A549 (cell line): ENCODE results near the gene MESP2. TPM values are rescaled to one million over a fixed set of nuclear protein-coding genes. Genes with fewer than 3 reads are reported as not detected.

Source experiments
- ATAC-seq, 2 experiments: fragments of 200-7000 bp in 1 of 2; fragments of >200 bp in 1 of 2; cut with Nextera tagmentation in 1 of 2; cut with Tn5 transposase in 1 of 2; 3 replicates each; pipeline versions ENCODE4 v1.8.0 to v1.9.1; 2018 to 2020; ENCODE audit warnings: mild to moderate bottlenecking in 1 of 2, moderate library complexity in 1 of 2
- CTCF ChIA-PET: fragments of 300-600 bp; sonication (Branson Sonifier 250); formaldehyde crosslinking; extraction: SDS; loops from one replicate; lab custom pipeline; 2021; ENCODE audit warnings: antibody characterized with exemption, inconsistent platforms; lab: Yijun Ruan, JAX
- POLR2A ChIA-PET: fragments of 350-600 bp; formaldehyde crosslinking; extraction: SDS; loops from one replicate; lab custom pipeline; 2021; ENCODE audit warnings: antibody characterized with exemption, inconsistent platforms; lab: Yijun Ruan, JAX
- DNase-seq, 2 experiments: peaks; one replicate each; pipeline versions ENCODE4 v3.0.0 to v3.0.0-alpha.2; 2011 to 2016; ENCODE audit warnings: low read depth in 1 of 2, low spot score in 1 of 2
- FAIRE-seq: peaks from 2 replicates; lab custom pipeline; 2011; peaks lifted over from hg19 to GRCh38; lab: Jason Lieb, UNC
- H3K27ac ChIP-seq, 2 experiments: fragments of >200 bp; sonication (Bioruptor Twin); formaldehyde crosslinking; 3 replicates each; pipeline ENCODE4 v1.5.1; 2016 to 2017
- H3K4me1 ChIP-seq: fragments of >200 bp; sonication (Bioruptor Twin); formaldehyde crosslinking; 3 replicates; pipeline ENCODE4 v1.6.1; 2016
- H3K4me2 ChIP-seq: fragments of >200 bp; sonication (Bioruptor Twin); formaldehyde crosslinking; 3 replicates; pipeline ENCODE4 v1.6.1; 2016
- H3K4me3 ChIP-seq: fragments of >200 bp; sonication (Bioruptor Twin); formaldehyde crosslinking; 3 replicates; pipeline ENCODE4 v1.5.1; 2016
- H3K9me3 ChIP-seq: fragments of >200 bp; sonication (Bioruptor Twin); formaldehyde crosslinking; 3 replicates; pipeline ENCODE4 v1.6.1; 2016
- CBX8 ChIP-seq: fragments of 200-600 bp; sonication (generic); IDR thresholded peaks from 2 replicates; pipeline ENCODE4 v1.6.1; 2016
- CEBPB ChIP-seq, 2 experiments: fragments of >200 bp in 1 of 2; sonication (Bioruptor Twin) in 1 of 2; formaldehyde crosslinking in 1 of 2; IDR thresholded peaks; 2 replicates each; pipeline ENCODE4 v1.6.1; 2012 to 2016
- CHD2 ChIP-seq: fragments of 150-350 bp; IDR thresholded peaks from 2 replicates; pipeline ENCODE4 v1.6.1; 2014; ENCODE audit warnings: low read length; ENCODE audit not compliant: partially characterized antibody
- HOXB13 ChIP-seq: fragments of 250-450 bp; sonication (Bioruptor Pico); IDR thresholded peaks from 2 replicates; pipeline ENCODE4 v1.5.0; 2020; ENCODE audit warnings: low read depth, mild to moderate bottlenecking, moderate library complexity
- HOXB5 ChIP-seq: fragments of 250-450 bp; sonication (Bioruptor Pico); IDR thresholded peaks from 2 replicates; pipeline ENCODE4 v1.5.0; 2020; ENCODE audit warnings: mild to moderate bottlenecking, moderate library complexity
- JUNB ChIP-seq: fragments of >200 bp; sonication (Bioruptor Twin); formaldehyde crosslinking; IDR thresholded peaks from 2 replicates; pipeline ENCODE4 v1.6.1; 2016
- RARB ChIP-seq: fragments of 250-450 bp; sonication (Bioruptor Pico); IDR thresholded peaks from 2 replicates; pipeline ENCODE4 v1.8.0; 2021; ENCODE audit warnings: mild to moderate bottlenecking, moderate library complexity
- RCOR1 ChIP-seq: fragments of 150-350 bp; IDR thresholded peaks from 2 replicates; pipeline ENCODE4 v1.6.1; 2014; ENCODE audit warnings: antibody characterized with exemption, low read length, low read depth
- SMC3 ChIP-seq: fragments of >200 bp; sonication (Bioruptor Twin); formaldehyde crosslinking; IDR thresholded peaks from 3 replicates; pipeline ENCODE4 v1.6.1; 2018; ENCODE audit warnings: inconsistent platforms
- SREBF2 ChIP-seq: fragments of 450-650 bp; IDR thresholded peaks from 2 replicates; pipeline ENCODE4 v1.6.1; 2014; ENCODE audit warnings: mild to moderate bottlenecking, moderate library complexity
- TP53 ChIP-seq: fragments of 250-450 bp; sonication (Bioruptor Pico); IDR thresholded peaks from 2 replicates; pipeline ENCODE4 v1.5.0; 2021; ENCODE audit warnings: mild to moderate bottlenecking, moderate library complexity
- WGBS: methylation state at CpG from one replicate; pipeline ENCODE4 v1.1.6; 2017; ENCODE audit errors: missing lambda C conversion rate; 5-methylcytosine and 5-hydroxymethylcytosine counted together
- polyA plus RNA-seq, 4 experiments: library from polyadenylated mRNA; depleted of rRNA in 3 of 4; stranded (reverse); fragments of >200 nt; fragmentation: RNase III in 1 of 4; extraction: RNeasy Plus Mini Kit Qiagen cat#74134 plus additional on column Dnase treatment in 1 of 4; gene quantifications; 2 replicates in 3 of 4; 3 replicates in 1 of 4; pipeline ENCODE4 v1.2.3, GENCODE V29; 2011 to 2017
- TF ChIP-seq, protein P1 (sequence below): fragments of 200-600 bp; sonication (generic); IDR thresholded peaks from 2 replicates; pipeline ENCODE4 v1.6.1; 2016; ENCODE audit warnings: antibody characterized with exemption, mild to moderate bottlenecking, moderate library complexity
- TF ChIP-seq, protein P2 (sequence below): fragments of 250-450 bp; sonication (Bioruptor Pico); IDR thresholded peaks from 2 replicates; pipeline ENCODE4 v1.5.0; 2020; ENCODE audit warnings: low read depth, mild to moderate bottlenecking, moderate library complexity
- TF ChIP-seq, protein P3 (sequence below): fragments of >200 bp; sonication (Bioruptor Twin); formaldehyde crosslinking; IDR thresholded peaks from 3 replicates; pipeline ENCODE4 v1.5.1; 2016
- TF ChIP-seq, protein P4 (sequence below): IDR thresholded peaks from 2 replicates; pipeline ENCODE4 v1.6.1; 2012
- TF ChIP-seq, protein P5 (sequence below): fragments of 450-650 bp; IDR thresholded peaks from 2 replicates; pipeline ENCODE4 v1.6.1; 2014; ENCODE audit warnings: antibody characterized with exemption

The MESP2 gene
- polyA plus RNA-seq, 2 of the 4 experiments (the other 2 are of a cell fraction), result 0.22 to 0.57 TPM

DNA sequence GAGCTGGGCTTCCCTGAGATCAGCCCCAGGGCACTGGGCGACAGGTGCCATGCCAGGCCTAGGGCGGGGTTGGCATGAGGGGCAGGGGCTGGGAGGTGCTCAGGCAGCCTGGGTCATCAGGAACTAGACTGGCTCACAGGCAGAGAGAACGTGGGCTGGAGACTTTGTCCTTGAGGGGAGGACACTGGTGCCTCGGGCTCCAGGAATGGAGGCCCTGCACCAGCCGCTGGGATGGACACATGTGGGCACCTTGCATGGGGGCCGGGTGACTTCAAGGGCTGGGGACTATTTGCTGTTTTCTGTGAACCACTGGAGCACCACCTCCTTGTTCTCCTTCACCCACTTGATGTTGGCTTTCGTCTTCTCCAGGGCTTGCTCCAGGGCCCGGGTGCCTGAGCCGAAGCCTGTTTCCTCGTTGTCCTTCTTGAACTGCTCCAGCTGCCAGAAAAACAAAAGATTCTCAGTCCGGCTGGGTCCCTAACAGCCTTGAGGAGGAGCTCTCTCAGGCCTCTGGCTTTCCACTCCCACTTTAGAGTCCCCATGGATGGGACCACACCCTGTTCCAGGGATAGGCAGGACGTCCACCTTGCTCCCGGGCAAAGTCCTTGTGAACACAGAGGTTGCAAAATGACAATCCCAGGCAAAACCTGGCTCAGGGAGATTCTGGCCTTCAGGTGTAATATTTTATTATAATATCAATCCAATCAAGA lies 9.1 kb downstream of the MESP2 start:
- TF ChIP-seq, protein P1, sequence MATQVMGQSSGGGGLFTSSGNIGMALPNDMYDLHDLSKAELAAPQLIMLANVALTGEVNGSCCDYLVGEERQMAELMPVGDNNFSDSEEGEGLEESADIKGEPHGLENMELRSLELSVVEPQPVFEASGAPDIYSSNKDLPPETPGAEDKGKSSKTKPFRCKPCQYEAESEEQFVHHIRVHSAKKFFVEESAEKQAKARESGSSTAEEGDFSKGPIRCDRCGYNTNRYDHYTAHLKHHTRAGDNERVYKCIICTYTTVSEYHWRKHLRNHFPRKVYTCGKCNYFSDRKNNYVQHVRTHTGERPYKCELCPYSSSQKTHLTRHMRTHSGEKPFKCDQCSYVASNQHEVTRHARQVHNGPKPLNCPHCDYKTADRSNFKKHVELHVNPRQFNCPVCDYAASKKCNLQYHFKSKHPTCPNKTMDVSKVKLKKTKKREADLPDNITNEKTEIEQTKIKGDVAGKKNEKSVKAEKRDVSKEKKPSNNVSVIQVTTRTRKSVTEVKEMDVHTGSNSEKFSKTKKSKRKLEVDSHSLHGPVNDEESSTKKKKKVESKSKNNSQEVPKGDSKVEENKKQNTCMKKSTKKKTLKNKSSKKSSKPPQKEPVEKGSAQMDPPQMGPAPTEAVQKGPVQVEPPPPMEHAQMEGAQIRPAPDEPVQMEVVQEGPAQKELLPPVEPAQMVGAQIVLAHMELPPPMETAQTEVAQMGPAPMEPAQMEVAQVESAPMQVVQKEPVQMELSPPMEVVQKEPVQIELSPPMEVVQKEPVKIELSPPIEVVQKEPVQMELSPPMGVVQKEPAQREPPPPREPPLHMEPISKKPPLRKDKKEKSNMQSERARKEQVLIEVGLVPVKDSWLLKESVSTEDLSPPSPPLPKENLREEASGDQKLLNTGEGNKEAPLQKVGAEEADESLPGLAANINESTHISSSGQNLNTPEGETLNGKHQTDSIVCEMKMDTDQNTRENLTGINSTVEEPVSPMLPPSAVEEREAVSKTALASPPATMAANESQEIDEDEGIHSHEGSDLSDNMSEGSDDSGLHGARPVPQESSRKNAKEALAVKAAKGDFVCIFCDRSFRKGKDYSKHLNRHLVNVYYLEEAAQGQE, result no peak
- no peak for TF ChIP-seq CHD2
- peak in 1 of 2 experiments; percentile 40; a peak in 1 of 4 replicates for TF ChIP-seq CEBPB (IDR thresholded peaks at IDR 0.05)
- ATAC-seq (peak; percentile 53 to 67; a peak in 5 of 6 replicates), DNase-seq (peak; percentile 49 to 65), FAIRE-seq (no peak)
- POLR2A ChIA-PET, result no interaction called here
- WGBS, result 65% methylated on average over 12 of the region's 13 CpGs
- H3K27ac ChIP-seq, result peak overlapping the region; percentile 60 to 79; a peak in 5 of 6 replicates
- peaks cover 37% of the 10 kb centered on the region for H3K4me1 ChIP-seq
- CTCF ChIA-PET, result interaction anchor here (2.7 to 3.1 kb wide), 3 partner anchors 12 to 89 kb away, joined by 7 to 19 read pairs (median 18); no protein-coding TSS in a partner anchor
- peaks cover 22% of the 10 kb centered on the region for H3K9me3 ChIP-seq
- peak overlapping the region; percentile 56 for H3K4me2 ChIP-seq
- H3K4me3 ChIP-seq, result no peak overlapping the region

DNA sequence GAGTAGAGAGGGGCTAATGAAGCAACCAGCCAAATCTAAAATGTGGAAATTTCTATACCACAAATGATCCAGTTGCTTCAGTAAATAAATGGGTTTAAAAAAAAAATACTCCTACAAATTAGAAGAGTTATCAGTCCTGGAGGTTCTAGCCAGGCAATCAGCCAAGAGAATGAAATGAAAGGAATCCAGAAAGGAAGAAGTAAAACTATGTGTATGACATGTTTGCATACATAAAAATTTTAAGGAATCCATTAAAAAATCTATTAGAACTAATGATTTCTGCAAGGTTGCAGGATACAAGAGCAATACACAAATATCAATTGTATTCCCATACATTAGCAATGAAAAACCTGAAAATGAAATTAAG lies 9.6 kb downstream of the MESP2 start:
- H3K9me3 ChIP-seq, result peaks cover 22% of the 10 kb centered on the region
- peak overlapping the region; percentile 60 to 79; a peak in 5 of 6 replicates for H3K27ac ChIP-seq
- H3K4me1 ChIP-seq, result peaks cover 35% of the 10 kb centered on the region
- H3K4me3 ChIP-seq, result no peak overlapping the region
- DNase-seq (no peak), FAIRE-seq (peak; percentile 23), ATAC-seq (no peak)
- ChIA-PET POLR2A (no interaction called here), CTCF (interaction anchor here (3.1 kb wide), 1 partner anchor 12 kb away, joined by 18 read pairs; no protein-coding TSS in a partner anchor)
- peak overlapping the region; percentile 56 for H3K4me2 ChIP-seq
- TF ChIP-seq CHD2 (no peak), SREBF2 (no peak), TP53 (CRISPR knock-in tag) (no peak), HOXB5 (CRISPR knock-in tag) (no peak), HOXB13 (CRISPR knock-in tag) (no peak), RARB (CRISPR knock-in tag) (no peak)
- TF ChIP-seq, protein P2, sequence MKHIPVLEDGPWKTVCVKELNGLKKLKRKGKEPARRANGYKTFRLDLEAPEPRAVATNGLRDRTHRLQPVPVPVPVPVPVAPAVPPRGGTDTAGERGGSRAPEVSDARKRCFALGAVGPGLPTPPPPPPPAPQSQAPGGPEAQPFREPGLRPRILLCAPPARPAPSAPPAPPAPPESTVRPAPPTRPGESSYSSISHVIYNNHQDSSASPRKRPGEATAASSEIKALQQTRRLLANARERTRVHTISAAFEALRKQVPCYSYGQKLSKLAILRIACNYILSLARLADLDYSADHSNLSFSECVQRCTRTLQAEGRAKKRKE (CRISPR knock-in tag), result no peak
- TF ChIP-seq, protein P3, sequence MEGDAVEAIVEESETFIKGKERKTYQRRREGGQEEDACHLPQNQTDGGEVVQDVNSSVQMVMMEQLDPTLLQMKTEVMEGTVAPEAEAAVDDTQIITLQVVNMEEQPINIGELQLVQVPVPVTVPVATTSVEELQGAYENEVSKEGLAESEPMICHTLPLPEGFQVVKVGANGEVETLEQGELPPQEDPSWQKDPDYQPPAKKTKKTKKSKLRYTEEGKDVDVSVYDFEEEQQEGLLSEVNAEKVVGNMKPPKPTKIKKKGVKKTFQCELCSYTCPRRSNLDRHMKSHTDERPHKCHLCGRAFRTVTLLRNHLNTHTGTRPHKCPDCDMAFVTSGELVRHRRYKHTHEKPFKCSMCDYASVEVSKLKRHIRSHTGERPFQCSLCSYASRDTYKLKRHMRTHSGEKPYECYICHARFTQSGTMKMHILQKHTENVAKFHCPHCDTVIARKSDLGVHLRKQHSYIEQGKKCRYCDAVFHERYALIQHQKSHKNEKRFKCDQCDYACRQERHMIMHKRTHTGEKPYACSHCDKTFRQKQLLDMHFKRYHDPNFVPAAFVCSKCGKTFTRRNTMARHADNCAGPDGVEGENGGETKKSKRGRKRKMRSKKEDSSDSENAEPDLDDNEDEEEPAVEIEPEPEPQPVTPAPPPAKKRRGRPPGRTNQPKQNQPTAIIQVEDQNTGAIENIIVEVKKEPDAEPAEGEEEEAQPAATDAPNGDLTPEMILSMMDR, result no peak

DNA sequence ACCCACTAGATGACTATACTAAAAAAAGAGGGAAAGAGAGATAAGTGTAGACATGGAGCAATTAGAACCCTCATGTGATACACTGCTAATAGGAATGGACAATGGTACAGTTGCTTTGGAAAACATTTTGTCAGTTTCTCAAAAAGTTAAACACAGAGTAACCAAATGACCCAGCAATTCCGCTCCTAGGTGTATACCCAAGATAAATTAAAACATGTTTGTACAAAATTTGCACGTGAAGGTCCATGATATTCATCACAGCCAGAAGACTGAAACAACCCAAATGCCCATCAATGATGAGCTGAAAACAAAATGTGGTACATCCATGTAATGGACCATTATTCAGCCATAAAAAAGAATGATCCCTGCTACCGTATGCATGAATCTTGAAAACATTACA lies 11.8 kb downstream of the MESP2 start:
- FAIRE-seq (peak; percentile 43), ATAC-seq (no peak), DNase-seq (no peak)
- peaks cover 20% of the 10 kb centered on the region for H3K4me1 ChIP-seq
- no peak overlapping the region for H3K4me2 ChIP-seq
- H3K9me3 ChIP-seq, result peaks cover 22% of the 10 kb centered on the region
- POLR2A ChIA-PET, result no interaction called here
- CTCF ChIA-PET, result interaction anchor here (0.6 to 1.6 kb wide), 6 partner anchors 9 to 87 kb away, joined by 3 to 8 read pairs (median 4); no protein-coding TSS in a partner anchor
- TF ChIP-seq RCOR1 (no peak), SMC3 (no peak), JUNB (no peak), CBX8 (no peak)
- TF ChIP-seq, protein P4, sequence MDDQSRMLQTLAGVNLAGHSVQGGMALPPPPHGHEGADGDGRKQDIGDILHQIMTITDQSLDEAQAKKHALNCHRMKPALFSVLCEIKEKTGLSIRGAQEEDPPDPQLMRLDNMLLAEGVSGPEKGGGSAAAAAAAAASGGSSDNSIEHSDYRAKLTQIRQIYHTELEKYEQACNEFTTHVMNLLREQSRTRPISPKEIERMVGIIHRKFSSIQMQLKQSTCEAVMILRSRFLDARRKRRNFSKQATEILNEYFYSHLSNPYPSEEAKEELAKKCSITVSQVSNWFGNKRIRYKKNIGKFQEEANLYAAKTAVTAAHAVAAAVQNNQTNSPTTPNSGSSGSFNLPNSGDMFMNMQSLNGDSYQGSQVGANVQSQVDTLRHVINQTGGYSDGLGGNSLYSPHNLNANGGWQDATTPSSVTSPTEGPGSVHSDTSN, result no peak
- TF ChIP-seq, protein P5, sequence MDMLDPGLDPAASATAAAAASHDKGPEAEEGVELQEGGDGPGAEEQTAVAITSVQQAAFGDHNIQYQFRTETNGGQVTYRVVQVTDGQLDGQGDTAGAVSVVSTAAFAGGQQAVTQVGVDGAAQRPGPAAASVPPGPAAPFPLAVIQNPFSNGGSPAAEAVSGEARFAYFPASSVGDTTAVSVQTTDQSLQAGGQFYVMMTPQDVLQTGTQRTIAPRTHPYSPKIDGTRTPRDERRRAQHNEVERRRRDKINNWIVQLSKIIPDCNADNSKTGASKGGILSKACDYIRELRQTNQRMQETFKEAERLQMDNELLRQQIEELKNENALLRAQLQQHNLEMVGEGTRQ, result no peak
- no peak overlapping the region for H3K27ac ChIP-seq
- no peak overlapping the region for H3K4me3 ChIP-seq
- 84% methylated on average over 3 of the region's 3 CpGs for WGBS
